SU-DHL-6 (cell line): ENCODE data around the gene A1CF.

Source experiments
- CTCF ChIP-seq: fragments of 200-600 bp; sonication (generic); IDR thresholded peaks from one replicate; pipeline ENCODE4 v1.5.1; 2017; ENCODE audit warnings: antibody characterized with exemption, mild to moderate bottlenecking, low read length, moderate library complexity; ENCODE audit not compliant: insufficient read depth, poor library complexity, severe bottlenecking
- EZH2phosphoT487 ChIP-seq: fragments of 200-600 bp; sonication (generic), shearing (Covaris generic); conservative IDR thresholded peaks from 2 replicates; pipeline ENCODE4 v1.6.1; 2018; ENCODE audit warnings: mild to moderate bottlenecking, antibody characterized with exemption, low read length, moderate library complexity, mixed read lengths

GRCh38 chr10:50928190-50928552 lies 42.7 kb upstream of the A1CF start:
- TF ChIP-seq CTCF (no peak), EZH2phosphoT487 (no peak)
